ENCODE data around the gene KCNN2.
A peak's percentile ranks its signal among the peaks of the same experiment; 100 is the strongest.

KCNN2 gene

DNA sequence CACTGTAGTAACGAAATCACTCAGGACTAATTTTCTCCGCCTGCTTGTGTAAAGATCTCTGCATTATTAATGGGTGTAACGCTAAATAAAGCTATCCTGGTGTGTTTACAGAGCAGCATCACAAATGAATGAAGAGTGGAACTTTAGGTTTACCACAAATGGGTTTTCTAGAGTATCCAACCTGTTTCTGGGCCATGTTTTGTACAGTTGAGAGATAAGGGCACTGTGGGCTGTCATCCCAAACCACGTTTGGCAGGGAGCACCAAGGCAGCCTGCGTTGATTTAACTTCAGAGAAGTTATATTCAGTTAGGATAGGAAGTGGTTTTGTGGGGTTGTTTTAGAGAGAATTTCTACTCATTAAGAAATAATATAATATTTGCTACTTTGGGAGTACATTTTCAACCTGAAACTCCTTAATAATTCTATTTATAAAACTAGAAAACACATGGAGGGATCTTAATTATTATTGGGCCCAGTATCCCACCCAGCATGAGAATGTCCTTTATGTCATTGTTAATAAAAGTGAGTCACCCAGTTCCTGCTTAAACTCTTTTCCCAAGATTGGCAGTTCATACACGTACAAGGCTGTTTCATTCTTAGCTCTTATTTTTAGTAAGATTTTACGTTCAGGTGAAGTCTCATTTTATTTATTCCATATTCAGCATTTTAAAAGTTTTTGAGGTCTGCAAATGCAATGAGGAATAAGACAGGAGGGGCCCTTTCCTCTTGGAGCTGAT lies 8.0 kb downstream of the KCNN2 start:
- in situ Hi-C loops (cut with HindIII; ENCODE audit: low sequenced_read_pairs) = no loop called here
- TF ChIP-seq, protein P1, sequence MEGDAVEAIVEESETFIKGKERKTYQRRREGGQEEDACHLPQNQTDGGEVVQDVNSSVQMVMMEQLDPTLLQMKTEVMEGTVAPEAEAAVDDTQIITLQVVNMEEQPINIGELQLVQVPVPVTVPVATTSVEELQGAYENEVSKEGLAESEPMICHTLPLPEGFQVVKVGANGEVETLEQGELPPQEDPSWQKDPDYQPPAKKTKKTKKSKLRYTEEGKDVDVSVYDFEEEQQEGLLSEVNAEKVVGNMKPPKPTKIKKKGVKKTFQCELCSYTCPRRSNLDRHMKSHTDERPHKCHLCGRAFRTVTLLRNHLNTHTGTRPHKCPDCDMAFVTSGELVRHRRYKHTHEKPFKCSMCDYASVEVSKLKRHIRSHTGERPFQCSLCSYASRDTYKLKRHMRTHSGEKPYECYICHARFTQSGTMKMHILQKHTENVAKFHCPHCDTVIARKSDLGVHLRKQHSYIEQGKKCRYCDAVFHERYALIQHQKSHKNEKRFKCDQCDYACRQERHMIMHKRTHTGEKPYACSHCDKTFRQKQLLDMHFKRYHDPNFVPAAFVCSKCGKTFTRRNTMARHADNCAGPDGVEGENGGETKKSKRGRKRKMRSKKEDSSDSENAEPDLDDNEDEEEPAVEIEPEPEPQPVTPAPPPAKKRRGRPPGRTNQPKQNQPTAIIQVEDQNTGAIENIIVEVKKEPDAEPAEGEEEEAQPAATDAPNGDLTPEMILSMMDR (IDR thresholded peaks at IDR 0.05; ENCODE audit: low read depth, low read length) = no peak
- DNase-seq (ENCODE audit: low read depth, low spot score) = no peak
- H3K4me3 ChIP-seq (ENCODE audit: low read depth, low read length) = no peak overlapping the region

DNA sequence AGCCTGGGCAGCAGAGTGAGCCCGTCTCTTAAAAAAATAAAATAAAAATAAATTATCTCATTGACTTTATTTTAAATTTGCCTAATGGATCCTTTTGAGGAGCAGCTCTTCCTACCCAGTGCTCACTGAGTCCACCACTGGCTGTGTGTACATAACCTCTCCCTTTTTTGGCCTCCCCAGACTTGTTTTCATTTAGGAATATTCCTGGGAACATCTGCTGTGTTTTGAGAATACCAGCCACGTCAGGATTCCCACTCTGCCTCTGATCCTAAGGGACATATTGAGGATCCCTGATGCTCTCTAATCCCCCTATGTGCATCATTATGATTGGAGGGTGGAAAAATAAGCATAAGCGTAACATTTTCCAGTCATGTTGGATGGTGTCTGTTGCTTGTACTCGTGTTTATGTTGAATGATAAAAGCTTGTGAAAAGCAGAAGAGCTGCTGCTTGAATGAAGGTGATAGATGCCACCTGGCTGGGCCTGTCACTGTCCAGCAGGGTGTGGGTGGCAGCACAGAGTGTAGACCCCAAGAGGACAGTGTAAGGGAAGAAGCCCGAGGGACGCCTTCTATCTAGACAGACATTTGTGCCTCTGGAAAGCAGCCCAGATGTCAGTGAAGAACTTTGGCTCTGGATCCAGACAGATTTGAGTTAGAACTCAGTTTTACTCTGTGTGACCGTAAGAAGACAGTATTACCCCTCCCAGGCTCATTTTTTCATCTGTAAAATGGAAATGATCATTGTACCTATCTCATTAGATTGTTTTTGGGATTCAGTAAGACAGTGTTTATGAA lies 15.4 kb downstream of the KCNN2 start:
- TF ChIP-seq, protein P1 (IDR thresholded peaks at IDR 0.05; ENCODE audit: low read depth, low read length) = no peak
- no peak overlapping the region for H3K4me3 ChIP-seq (ENCODE audit: low read depth, low read length)
- in situ Hi-C loops (cut with HindIII; ENCODE audit: low sequenced_read_pairs) = no loop called here
- DNase-seq (ENCODE audit: low read depth, low spot score) = no peak

DNA sequence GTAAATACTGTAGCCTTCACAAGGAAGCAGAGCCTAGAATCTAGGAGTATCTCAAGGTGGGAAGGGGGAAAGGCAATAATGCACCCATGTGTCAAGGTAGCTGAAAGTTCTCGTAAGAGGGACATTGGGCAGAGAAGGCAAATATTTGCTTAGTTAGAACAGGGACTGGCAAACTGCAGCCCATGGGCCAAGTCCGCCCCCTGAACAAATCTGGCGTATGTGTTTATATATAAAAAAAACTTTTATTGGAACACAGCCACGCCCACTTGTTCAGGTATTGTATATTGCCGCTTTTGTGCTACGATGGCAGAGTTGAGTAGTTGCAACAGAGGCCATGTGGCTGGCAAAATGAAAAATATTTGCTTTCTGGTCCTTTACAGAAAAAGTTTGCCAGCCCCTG lies 16.1 kb downstream of the KCNN2 start:
- in situ Hi-C loops (cut with HindIII; ENCODE audit: low sequenced_read_pairs) = no loop called here
- TF ChIP-seq, protein P1 (IDR thresholded peaks at IDR 0.05; ENCODE audit: low read depth, low read length) = no peak
- H3K4me3 ChIP-seq (ENCODE audit: low read depth, low read length) = no peak overlapping the region
- no peak for DNase-seq (ENCODE audit: low read depth, low spot score)

DNA sequence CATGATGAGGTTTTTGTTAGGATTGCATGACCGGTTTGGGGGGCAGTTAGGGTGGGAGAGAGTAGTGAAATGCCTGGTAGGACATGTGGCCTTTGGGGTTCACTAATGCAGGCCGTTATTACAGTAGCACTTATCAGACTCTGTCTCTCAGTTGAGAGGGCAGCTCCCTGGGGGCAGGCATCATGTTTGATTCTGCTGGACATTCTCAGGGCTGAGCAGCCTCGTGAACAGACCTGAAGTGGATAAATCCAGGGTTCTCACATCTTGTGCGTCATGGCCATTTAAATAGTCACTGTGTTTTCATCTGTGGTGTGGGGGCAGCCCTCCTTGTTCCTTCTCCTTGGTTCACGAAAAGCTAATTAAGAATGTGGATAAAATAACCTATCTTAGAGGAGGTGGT lies 18.9 kb downstream of the KCNN2 start:
- no peak overlapping the region for H3K4me3 ChIP-seq (ENCODE audit: low read depth, low read length)
- no peak for DNase-seq (ENCODE audit: low read depth, low spot score)
- TF ChIP-seq, protein P1 (IDR thresholded peaks at IDR 0.05; ENCODE audit: low read depth, low read length) = no peak
- in situ Hi-C loops (cut with HindIII; ENCODE audit: low sequenced_read_pairs) = no loop called here

DNA sequence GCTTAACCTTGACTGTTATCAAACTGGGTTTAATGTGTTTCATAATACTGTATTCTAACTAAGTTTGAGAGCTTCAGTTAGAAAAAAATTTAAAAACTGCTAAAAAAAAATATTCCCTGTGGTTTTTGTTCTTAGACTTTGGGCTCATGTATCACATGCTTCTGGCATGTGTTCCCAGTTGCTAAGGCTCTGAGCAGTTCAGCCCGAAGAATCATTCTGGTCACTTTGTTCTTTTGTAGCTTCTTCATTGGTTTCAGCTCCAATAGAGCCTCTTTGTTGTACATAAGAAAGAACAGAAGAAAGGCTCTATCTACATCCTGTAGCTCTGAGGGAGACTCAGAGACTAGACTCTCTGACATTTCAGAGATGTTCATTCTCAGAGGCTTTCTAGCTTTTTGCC lies 25.6 kb downstream of the KCNN2 start:
- in situ Hi-C loops (cut with HindIII; ENCODE audit: low sequenced_read_pairs) = no loop called here
- no peak overlapping the region for H3K4me3 ChIP-seq (ENCODE audit: low read depth, low read length)
- peak; percentile 28 for DNase-seq (ENCODE audit: low read depth, low spot score)
- TF ChIP-seq, protein P1 (IDR thresholded peaks at IDR 0.05; ENCODE audit: low read depth, low read length) = no peak

DNA sequence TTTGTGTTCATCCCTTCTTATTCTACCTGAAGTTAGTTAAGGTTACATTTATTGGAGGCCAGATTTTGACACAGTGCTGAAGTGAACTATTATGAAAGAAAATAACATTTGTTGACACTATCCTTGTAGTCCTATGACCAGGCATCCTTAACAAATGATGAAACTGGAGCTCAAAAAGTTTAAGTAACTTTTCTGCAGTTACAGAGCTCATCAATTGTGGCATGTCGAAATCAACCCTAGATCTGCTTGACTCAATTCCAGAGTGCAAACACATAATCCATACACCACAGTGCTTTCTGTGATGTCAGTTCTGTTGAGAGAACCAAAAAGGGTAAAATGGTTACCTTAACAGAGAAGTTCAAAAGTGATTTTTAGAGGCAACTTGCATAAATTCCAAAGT lies 28.6 kb downstream of the KCNN2 start:
- TF ChIP-seq, protein P1 (IDR thresholded peaks at IDR 0.05; ENCODE audit: low read depth, low read length) = no peak
- DNase-seq (ENCODE audit: low read depth, low spot score) = no peak
- in situ Hi-C loops (cut with HindIII; ENCODE audit: low sequenced_read_pairs) = no loop called here
- H3K4me3 ChIP-seq (ENCODE audit: low read depth, low read length) = no peak overlapping the region
